ENCODE data around the gene AMIGO2. TPM values are rescaled to one million over a fixed set of nuclear protein-coding genes. Genes with fewer than 3 reads are reported as not detected.

Gene AMIGO2, protein sequence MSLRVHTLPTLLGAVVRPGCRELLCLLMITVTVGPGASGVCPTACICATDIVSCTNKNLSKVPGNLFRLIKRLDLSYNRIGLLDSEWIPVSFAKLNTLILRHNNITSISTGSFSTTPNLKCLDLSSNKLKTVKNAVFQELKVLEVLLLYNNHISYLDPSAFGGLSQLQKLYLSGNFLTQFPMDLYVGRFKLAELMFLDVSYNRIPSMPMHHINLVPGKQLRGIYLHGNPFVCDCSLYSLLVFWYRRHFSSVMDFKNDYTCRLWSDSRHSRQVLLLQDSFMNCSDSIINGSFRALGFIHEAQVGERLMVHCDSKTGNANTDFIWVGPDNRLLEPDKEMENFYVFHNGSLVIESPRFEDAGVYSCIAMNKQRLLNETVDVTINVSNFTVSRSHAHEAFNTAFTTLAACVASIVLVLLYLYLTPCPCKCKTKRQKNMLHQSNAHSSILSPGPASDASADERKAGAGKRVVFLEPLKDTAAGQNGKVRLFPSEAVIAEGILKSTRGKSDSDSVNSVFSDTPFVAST
- total RNA-seq, result under 0.01 and 0.20 TPM in 2 replicates

DNA sequence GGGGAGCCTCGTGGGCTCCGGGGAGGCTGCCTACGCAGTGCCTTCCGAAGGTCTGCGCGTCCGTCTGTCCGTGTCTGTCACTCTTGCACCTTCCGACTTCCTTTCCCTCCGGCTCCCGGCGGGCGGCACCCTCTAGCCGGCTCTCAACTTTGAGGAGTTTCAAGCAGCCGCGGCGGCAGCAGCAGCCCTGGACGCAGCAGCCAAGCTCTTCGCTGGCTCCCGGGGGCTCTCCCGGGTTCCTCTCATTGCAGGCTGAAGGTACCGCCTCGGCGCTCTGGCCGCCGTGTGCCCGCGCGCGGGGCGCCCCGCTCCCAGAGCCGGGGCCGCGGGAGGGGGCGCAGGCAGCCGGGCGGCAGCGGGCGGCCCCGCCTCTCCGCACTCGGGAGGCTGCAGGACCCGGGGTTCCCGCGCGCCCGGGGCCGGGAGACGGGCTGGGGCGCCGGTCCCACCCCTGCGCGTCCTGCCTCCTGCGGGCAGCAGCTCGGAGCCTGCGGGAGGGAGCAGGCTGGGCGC lies at the start of gene AMIGO2, which contains the start of gene PCED1B:
Gene AMIGO2 (minus strand): TSS at position 492 of the 513 bp plus-strand sequence. CDS start 957 bp downstream, outside the sequence.
Gene PCED1B (plus strand): TSS at position 154 of the 513 bp plus-strand sequence. CDS start 155,443 bp downstream, outside the sequence.

Other genes starting within 250 kb of the AMIGO2 start
- 0.39 TPM in 1 of 2 replicates, not detected in the other for gene PCED1B, start 338 bp downstream of the AMIGO2 start, total RNA-seq

Measured in subcutaneous preadipocyte (primary cell).